Measurements from ENCODE around the gene GPATCH11.

GRCh38 chr2:37146062-37146461 is 61.7 kb downstream of the GPATCH11 start:
- no peak for TF ChIP-seq ZBTB33 (IDR thresholded peaks at IDR 0.05)
- TF ChIP-seq RXRA (IDR thresholded peaks at IDR 0.05), result no peak
- TF ChIP-seq CTCF (IDR thresholded peaks at IDR 0.05; ENCODE audit: low read depth, low read length, missing input control), result no peak
- no peak for TF ChIP-seq REST (IDR thresholded peaks at IDR 0.05)
- no peak for TF ChIP-seq MAX (IDR thresholded peaks at IDR 0.05)
- no peak for TF ChIP-seq RAD21 (IDR thresholded peaks at IDR 0.05)
- no peak for TF ChIP-seq TAF1 (conservative IDR thresholded peaks at IDR 0.05)
- no peak for TF ChIP-seq EGR1 (IDR thresholded peaks at IDR 0.05; ENCODE audit: low read depth in 2 of 2)
- TF ChIP-seq YY1 (IDR thresholded peaks at IDR 0.05), result no peak
- no peak for TF ChIP-seq GABPA (IDR thresholded peaks at IDR 0.05 in 1 of 2, conservative IDR thresholded peaks at IDR 0.05 in 1 of 2)
